H1 (cell line): Measurements from ENCODE around the gene POLR3F. TPM values are rescaled to one million over a fixed set of nuclear protein-coding genes. Genes with fewer than 3 reads are reported as not detected.

Experiments
- CHD7 ChIP-seq: fragments of 300-600 bp; sonication (generic); IDR thresholded peaks from 2 replicates; pipeline ENCODE4 v1.7.1; 2012; ENCODE audit warnings: low read length, moderate library complexity, mild to moderate bottlenecking, inconsistent platforms; ENCODE audit not compliant: insufficient replicate concordance
- GTF2F1 ChIP-seq: IDR thresholded peaks from 2 replicates; pipeline ENCODE4 v1.6.1; 2012; ENCODE audit warnings: low read depth, low read length, improper control_type of control experiment, borderline replicate concordance
- MAFK ChIP-seq: IDR thresholded peaks from 2 replicates; pipeline ENCODE4 v1.6.1; 2012; ENCODE audit warnings: low read depth, mild to moderate bottlenecking, improper control_type of control experiment, low read length
- POLR2AphosphoS5 ChIP-seq: IDR thresholded peaks from 2 replicates; pipeline ENCODE4 v1.6.1; 2011; ENCODE audit warnings: low read depth, low read length
- POU5F1 ChIP-seq: IDR thresholded peaks from 2 replicates; pipeline ENCODE4 v1.6.1; 2011; ENCODE audit warnings: low read depth, mild to moderate bottlenecking, low read length, moderate library complexity
- TCF12 ChIP-seq: IDR thresholded peaks from 2 replicates; pipeline ENCODE4 v1.6.1; 2011; ENCODE audit warnings: low read depth, mild to moderate bottlenecking, low read length
- polyA plus RNA-seq, 7 experiments: library from polyadenylated mRNA; depleted of rRNA in 3 of 7; stranded (reverse) in 5 of 7; unstranded in 2 of 7; fragments of >200 nt in 5 of 7; fragments of 200-250 nt in 2 of 7; gene quantifications; 1 replicate in 5 of 7; 2 replicates in 1 of 7; 4 replicates in 1 of 7; pipeline versions ENCODE4 v1.2.1 to v1.2.3, GENCODE V29; 2011 to 2013; ENCODE audit warnings: missing spikeins in 2 of 7, mixed read lengths in 2 of 7
- total RNA-seq: library from RNA; stranded (reverse); fragmentation: NEBNext Ultra II Directional; extraction: Animal tissue kit (Norgen Biotek cat#: 25700); gene quantifications from 2 replicates; pipeline ENCODE4 v1.2.1, GENCODE V29; 2021

Gene POLR3F
- total and polyA plus RNA-seq, 2 of the 8 experiments (the other 6 are each of a cell fraction or from before 2014, with no cell fraction given): 5.7 to 14.0 TPM

GRCh38 chr20:18529041-18529440, 61.9 kb downstream of the POLR3F start (continued):
- no peak for TF ChIP-seq CHD7
- no peak for TF ChIP-seq POU5F1
- TF ChIP-seq POLR2AphosphoS5: no peak
- no peak for TF ChIP-seq TCF12
- TF ChIP-seq GTF2F1: no peak
- TF ChIP-seq MAFK: no peak
